Dermis blood vessel endothelial cell (primary cell): ENCODE measurements around the gene BAD. TPM values are rescaled to one million over a fixed set of nuclear protein-coding genes. Genes with fewer than 3 reads are reported as not detected.
A peak's percentile ranks its signal among the peaks of the same experiment; 100 is the strongest.

Experiments used
- DNase-seq: peaks from one replicate; pipeline ENCODE4 v3.0.0; 2010
- total RNA-seq: library from RNA; depleted of rRNA; stranded (reverse); fragments of >200 nt; gene quantifications from 2 replicates; pipeline ENCODE4 v1.2.3, GENCODE V29; 2014

BAD gene
- total RNA-seq, 1 donor from 2014 or later = 65.9 TPM

DNA sequence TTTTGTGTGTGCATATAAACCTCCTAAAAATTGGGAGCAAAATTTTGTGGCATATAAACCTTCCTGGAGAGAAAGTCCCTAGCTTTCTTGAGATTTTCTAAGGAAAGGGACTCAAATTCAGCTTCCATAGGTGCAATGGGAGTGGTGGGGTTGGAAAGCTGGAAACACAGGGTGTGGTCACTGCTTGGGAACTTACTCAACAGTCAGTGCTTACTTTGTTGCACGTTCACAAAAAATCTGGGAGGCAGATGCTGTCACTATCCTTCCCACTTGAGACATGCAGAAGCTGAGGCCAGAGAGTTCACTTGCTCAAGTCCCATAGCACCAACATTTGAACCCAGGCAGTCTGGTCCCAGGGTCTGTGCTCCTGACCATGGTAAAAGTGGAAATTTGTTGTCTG, 11.8 kb upstream of the BAD start:
- DNase-seq = no peak

DNA sequence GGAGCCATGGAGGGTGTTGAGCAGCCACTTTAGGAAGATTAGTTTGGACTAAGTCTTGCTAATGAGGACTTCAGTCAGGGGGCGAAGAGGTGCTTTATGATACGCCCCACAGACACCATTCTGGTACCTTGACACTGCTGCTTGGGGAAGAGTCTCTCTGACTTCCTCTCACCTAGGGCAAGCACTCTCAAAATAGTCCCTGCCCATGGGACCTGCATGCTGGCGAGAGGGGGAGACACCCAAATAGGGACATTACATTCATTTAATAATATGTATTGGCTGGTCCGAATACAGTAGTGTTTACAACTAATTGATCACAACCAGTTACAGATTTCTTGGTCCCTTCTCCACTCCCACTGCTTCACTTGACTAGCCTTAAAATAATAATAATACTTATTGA, 11.3 kb upstream of the BAD start:
- no peak for DNase-seq

DNA sequence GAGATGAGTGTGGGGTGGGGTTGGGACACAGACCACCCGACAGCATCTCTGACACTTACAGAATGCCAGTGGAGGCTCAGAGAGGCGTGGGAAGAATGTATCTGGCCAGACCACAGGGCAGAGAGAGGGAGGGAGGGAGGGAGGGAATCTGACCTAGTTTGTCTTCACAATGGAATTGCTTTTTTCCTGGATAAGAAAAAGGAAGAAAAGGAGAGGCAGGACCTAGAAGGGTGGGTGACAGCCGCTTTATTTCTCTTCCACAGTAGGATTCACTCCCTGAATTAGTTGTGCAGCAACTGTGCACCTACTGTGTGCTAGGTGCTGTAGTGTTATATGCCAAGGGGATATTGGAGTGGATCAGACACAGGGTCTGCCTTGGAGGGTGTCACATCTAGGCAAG, 10.3 kb upstream of the BAD start:
- no peak for DNase-seq

DNA sequence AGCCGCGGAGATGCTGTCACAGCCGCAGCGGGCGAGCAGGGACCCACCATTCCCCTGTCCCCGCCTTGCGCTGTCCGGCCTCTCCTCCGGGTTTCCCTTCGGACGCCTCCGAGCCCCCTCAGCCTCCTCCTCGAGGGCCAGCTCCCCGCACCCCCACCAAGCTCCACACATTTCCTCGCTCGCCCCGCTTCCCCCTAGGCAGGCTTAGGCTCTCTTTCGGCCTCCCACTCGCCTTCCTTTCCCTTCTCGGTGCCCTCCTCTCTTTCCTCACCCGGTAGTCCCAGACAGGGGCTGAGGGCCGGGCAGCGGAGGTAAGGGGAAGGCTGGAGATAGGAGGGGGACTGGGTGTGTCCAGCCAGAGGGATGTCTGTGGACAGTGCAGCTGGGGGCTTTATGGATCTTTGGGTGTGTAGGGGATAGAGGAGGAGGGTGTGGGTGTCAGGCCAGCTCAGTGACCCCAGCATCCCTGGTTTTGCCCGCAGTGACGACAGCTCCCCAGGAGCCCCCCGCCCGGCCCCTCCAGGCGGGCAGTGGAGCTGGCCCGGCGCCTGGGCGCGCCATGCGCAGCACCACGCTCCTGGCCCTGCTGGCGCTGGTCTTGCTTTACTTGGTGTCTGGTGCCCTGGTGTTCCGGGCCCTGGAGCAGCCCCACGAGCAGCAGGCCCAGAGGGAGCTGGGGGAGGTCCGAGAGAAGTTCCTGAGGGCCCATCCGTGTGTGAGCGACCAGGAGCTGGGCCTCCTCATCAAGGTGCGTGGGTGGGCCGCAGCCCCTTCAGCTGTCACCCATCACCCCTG, 8.2 kb upstream of the BAD start:
- DNase-seq = no peak

DNA sequence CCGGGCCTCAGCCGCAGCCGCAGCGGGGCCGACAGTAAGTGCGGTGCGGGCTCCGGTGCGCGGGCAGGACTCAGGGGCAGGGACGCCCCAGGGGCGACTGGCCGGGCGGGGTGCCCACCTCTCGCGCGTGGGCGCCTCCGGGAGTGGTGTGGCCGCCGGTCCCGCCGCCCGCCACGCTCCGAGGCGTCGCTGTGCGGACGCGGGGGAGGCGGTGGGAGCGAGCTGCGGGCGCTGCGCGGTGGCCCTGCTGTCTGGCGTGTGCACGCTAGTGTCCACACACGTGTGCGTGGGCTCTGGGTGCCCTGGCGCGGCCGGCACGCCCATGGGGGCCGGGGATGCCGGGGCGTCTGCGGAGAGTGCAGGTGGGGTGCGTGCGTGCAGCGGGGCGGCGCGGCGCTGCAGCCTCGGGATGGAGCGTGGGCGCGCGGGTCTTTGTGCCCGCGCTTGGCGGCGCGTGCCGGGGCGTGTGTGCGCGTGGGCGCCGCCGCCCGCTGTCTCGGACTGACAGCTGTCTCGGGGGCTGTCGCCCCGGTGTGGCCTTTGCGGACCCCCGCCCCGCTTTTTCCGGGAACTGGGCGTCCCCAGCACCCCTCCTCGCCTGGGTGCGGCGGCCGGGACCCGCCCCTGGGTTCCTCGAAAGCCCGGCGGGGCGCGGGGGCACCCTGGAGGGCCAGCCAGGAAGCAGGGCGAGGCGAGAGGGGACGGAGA, 7.4 kb upstream of the BAD start:
- DNase-seq = no peak

DNA sequence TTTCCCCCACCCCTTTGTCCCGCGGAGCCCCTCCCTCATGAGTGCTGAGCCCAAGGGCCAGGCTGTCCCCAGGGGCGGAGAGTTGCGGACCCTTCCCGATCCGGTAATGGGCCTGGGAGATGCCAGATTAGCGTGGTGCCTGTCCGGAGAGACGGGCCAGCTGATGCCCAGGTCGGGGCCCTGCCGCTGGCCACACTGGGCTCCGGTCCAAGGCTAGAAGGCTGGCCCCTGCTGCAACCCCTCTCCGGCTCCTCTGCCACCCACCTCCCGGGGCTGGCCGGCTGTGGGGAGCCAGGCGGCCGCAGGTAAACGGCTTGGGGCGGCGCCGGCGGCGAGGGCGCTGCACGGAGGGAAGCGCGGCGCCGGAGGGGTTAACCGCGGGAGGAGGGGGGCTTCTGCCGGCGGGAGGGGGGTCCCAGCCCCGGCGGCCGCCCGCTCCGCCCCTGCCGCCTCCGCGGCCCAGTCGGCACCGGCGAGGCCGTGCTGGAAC, 6.8 kb upstream of the BAD start, which contains the start of gene KCNK4:
Gene KCNK4, plus strand, starts transcription at position 41 of the 490 bp plus-strand sequence. CDS start 1,717 bp downstream, outside the sequence.
- no peak for DNase-seq

DNA sequence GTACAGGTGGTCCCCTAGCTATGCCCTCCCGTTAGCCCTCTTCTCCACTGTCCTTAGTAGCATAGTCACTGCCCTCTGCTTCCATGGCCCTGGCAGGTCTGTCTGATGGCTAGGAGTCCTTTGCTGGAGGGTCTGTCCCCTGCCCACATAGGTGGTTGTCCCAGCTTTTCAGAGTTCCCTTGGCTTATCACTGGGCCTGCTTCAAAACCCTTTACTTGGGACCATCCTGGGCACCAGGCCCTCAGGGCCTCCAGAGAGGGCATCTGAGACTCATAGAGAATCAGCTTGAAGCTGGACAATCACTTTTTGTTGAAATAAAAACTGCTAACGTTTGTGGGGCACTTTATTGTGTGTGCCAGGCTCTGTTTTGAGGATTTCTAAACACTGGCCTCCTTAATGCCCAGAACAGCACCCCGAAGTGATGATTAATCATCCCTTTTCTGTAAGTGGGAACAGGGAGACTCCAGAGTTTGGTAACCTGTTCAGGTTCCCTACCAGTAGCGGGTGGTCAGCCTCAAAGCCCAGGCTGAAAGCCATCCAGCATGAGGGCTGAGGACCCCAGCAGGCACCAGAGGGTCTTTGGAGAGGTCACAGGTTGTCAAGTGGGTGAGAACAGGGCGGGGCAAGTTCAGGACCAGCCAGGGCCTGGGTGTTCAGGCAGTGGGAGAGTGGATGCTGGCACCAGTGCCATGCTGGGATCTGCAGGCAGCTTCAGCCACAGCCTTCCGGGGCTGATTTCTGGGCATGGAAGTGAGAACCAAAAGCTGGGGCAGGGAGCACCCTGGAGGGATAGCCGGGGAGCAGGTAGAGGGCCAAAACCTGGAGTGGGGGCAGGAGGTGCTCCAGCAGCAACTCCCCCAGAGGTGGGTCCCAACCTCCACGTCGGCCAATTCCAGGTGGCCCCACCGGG, 6.1 kb upstream of the BAD start:
- no peak for DNase-seq

DNA sequence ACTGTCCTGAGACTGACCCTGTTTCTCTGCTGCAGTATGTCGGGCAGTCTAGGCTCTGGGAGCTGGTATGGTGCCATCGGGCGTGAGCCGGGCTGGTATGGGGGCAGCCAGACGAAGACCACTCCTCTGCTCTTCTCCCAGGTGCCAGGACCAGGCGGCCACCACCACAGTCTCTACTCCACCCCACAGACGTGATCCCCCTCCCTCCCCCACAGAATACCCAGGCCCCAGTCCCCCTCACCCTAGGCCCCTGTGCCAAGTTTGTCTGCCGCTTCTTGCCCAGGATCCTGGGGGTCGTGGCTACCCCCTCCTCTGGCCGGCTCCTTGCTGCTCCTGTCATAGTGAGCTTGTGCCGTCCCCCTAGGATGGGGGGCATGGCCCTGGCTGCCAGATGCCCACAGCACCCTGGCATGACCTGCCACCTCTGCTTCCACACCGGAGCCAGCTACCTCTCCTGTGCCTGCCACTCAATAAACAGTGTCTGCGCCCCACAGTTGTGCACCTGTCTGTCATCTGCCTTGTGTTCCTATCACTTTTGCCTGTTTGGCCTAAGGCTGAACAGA, 4.6 kb upstream of the BAD start:
- no peak for DNase-seq

DNA sequence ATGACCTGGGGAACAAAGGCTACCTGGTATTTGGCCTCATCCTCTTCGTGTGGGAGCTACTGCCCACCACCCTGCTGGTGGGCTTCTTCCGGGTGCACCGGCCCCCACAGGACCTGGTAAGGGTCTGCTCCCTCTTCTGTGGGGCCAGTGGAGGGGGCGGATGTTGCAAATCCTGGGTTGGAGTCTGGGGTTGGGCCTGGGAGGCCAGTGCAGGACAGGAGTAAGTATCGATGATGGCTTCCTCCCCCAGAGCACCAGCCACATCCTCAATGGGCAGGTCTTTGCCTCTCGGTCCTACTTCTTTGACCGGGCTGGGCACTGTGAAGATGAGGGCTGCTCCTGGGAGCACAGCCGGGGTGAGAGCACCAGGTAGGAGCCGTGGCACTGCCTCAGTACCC, 3.9 kb upstream of the BAD start:
- no peak for DNase-seq

DNA sequence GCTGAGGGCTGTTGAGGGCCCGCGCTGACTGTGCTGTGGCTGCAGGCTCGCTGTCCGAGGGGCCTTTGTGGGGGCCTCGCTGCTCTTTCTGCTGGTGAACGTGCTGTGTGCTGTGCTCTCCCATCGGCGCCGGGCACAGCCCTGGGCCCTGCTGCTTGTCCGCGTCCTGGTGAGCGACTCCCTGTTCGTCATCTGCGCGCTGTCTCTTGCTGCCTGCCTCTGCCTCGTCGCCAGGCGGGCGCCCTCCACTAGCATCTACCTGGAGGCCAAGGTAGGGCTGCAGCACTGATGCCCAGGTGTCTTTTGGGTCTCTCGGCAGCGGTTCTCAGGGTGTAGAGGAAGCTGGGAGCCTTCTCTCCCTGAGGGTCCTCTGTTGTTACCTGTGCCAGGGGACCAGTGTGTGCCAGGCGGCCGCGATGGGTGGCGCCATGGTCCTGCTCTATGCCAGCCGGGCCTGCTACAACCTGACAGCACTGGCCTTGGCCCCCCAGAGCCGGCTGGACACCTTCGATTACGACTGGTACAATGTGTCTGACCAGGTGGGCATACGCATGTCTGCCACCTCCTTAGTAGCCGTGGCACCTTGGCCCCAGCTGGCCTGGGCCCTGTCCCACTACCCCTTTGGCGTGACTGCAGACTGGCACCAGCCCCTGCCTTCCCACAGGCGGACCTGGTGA, 3.3 kb upstream of the BAD start:
- DNase-seq = no peak

DNA sequence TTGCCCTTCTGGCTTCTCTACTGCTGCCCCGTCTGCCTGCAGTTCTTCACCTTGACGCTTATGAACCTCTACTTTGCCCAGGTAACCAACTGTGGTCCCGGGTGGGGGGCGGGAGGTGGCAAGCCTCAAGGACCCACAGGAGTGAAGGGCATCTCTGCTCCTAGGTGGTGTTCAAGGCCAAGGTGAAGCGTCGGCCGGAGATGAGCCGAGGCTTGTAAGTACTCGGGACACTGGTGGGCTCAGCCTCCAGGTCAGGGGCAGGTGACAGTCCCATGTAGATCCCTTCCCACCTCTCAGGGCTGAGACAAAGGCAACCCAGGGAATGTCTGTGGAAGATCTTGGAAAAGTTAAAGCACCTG, 2.3 kb upstream of the BAD start:
- no peak for DNase-seq

DNA sequence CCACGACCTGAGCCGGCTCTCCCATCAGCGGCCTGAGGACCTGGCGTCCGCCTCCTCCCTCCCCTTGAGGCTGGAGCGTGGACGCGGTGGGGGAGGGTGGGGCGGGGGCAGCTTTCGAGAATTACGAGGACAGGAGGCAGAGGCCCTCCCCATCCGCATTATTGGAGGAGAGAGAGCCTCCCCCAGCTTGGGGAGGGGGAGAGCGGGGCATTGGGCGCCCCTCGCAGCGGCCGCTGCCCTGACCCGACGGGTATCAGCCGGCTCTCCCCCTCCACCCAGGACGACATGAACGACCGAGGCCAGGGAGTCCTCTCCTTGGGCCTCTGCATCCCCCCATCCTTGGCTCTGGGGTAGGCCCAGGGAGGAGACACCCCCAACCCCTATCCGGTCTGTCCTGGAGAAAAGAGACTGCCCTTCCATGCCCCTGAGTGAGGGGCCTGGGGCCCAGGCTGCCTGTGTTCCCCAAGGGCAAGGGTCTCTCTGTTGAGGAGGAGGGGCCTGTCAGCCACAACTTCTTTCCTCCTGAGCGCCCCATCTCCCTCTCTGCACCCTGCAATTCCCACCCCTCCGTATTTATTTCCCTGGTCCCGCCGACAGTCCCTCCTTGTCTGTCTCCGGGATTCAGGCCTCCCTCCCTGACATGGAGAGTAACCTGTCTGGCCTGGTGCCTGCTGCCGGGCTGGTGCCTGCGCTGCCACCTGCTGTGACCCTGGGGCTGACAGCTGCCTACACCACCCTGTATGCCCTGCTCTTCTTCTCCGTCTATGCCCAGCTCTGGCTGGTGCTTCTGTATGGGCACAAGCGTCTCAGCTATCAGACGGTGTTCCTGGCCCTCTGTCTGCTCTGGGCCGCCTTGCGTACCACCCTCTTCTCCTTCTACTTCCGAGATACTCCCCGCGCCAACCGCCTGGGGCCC, 1.7 kb upstream of the BAD start:
- DNase-seq = peak; percentile 29

DNA sequence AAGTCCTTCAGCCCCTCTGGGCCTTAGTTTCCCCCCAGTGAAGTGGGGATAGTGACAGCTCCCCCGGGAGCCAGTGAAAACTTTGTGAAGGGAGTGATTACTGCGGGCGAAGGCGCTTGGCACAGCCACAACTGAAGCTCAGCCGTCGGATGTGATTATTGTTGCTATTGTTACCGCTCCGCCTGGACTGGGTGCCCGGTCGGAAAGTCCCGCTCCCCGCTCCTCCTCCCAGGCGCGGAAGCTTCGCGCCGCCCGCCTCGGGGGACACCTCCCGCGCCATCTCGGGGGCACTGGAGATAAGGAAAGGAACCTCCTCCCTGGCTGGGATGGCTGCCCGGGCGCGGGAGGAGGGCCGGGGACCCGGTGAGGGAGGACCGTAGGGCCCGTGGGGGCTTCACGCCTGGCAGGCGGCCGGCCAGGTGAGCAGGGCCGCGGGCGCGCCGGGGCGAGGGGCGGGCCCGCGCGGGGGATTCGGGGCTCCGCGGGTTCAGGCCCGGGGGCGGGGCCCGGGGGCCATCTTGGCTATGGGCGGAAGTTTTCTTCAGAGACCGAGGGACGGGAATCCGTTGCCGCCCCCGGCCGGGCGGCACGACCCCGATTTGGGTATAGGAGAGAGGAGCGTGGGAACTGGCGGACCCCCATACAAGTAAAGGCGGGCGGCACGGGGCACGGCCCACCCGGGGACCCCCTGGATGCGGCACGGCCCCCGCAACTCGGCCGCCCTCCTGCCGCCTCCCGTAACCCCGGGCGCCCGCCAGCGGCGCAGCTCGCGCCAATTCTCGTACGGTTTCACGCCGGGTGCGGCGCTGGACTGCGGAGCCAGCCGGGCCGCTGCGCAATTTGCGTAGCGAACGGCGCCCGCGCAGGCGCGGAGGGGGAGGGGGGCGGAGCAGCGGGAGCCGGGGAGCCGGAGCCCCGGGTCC, 758 bp upstream of the BAD start, which contains the start of gene GPR137:
Gene GPR137, plus strand, starts transcription at position 887 of the 923 bp plus-strand sequence. CDS start 677 bp downstream, outside the sequence.
- DNase-seq = peak; percentile 76

DNA sequence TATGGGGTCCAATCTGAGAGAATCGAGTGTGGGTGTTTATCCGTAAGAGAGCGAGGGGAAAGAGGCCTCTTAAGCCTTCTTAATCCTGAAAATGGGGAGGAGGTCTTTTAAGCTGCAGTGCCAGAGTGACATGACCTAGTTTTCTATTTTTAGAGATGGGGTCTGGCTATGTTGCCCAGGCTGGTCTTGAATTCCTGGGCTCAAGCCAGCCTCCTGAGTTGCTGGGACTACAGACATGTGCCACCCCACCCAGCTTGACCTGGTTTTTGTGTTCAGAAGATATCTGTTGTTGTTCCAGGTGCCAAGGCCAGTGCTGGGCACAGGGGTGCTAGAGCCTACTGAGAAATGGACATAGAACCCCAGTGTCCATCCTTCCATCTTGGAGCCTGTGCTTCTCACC, 1.4 kb downstream of the BAD start:
- DNase-seq = no peak

DNA sequence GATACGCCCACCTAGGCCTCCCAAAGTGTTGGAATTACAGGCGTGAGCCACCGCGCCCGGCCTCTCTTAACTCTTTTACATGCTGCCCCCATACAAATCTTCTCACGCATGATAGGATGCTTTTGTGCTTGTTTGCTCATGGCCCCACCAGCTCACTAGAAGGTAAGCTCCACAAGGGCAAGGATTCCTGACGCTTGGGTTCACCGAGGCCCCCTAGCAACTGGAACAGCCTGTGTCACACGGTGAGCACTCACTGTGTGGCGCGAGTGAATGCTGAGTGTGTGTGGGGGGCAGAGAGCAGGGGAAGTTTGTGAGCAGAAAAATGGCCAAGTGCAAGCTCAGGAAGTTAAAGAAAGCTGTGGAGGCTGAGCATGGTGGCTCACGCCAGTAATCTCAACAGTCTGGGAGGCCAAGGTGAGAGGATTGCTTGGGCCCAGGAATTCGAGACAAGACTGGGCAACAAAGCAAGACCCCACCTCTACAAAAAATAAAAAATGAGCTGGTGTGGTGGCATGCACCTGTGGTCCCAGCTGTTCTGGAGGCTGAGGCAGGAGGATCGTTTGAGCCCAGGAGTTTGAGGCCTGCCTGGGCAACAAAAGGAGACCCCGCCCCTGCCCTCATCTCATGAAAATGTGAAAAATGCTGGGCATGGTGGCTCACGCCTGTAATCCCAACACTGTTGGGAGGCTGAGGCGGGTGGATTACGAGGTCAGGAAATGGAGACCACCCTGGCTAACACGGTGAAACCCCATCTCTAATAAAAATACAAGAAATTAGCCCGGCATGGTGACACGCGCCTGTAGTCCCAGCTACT, 2.3 kb downstream of the BAD start:
- no peak for DNase-seq

DNA sequence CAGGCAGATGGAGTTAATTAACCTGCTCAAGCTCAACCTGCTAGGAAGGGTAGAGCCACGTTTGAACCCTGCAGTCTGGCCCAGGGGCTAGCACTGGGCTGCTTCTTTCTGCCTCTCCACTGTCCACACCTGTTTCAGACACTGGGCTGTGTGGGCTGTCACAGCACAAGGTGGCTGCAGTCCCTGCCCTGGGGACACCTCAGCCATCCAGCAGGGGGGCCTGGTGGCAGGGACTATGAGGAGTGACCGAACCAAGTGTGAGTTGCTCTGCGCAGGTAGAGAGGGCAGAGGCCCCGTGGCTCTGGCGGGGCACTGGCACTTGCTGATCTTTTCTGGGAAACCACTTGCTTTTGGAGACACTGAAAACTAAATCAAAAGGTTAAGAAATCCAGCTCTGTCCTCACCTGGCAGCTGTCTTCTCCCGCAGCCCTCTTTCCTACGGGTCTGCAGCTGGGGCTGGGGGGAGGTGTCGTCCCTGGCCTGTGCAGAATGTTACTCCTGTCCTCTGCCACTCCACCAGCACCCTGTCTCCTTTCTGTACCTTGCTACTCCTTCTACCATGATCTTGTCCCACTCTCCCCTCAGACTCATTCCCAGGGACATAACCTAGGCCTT, 5.8 kb downstream of the BAD start:
- DNase-seq = no peak

DNA sequence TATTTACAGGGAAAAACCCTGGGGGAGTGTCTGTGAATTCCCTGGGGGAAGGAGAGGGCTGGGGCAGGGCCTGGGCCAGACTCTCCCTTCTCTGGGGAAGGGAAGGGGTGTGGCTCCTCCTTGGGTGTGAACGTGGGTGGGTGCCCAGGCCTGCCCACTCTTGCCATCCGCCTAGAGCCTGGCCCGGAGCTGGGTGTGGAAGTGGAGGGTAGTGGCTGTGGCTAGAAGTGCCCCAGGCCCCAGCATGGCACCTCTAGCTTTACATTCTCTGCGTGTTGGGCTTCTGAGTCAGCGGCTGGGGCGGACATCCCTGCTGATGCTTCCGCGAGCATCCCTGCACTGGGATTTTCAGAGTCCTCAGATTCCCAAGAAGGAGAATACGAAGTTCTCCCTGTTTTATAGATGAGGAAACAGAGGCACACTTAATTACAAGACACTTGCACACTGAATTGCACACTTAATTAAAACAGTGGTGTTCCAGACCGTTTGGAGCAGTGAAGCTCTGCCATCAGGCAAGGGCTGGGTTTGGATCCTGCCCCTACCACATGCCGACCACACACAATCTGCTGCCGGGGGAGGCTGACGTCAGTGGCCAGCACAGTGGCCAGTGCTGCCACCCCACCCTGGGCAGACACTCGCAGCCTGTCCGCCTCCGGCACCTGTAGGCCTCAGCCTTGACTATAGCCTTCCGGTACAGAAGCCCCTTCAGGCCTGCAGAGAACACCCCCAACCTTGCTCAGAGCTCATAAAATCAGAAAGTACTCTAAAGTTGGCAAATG, 7.6 kb downstream of the BAD start:
- DNase-seq = no peak
